Fibroblast of pulmonary artery (primary cell): Measurements from ENCODE around the gene RBKS.
"Not testable (repeated sequence)": the region's sequence is repeated elsewhere in the genome, so short reads cannot be mapped to it uniquely, and the experiment has no call there.

Experiments used
- DNase-seq: peaks from one replicate; pipeline ENCODE4 v3.0.0-alpha.2; 2010; ENCODE audit warnings: low read depth
- H3K4me3 ChIP-seq: replicated peaks from 2 replicates; pipeline ENCODE4 v1.5.1; 2011; ENCODE audit warnings: low read depth, mild to moderate bottlenecking, control low read depth, low read length, moderate library complexity
- CTCF ChIP-seq: IDR thresholded peaks from 2 replicates; pipeline ENCODE4 v1.5.1; 2011; ENCODE audit warnings: mild to moderate bottlenecking, control low read depth, low read length, inconsistent platforms; ENCODE audit errors: missing control alignments

Gene RBKS

GRCh38 chr2:27875089-27875881 is 14.9 kb downstream of the RBKS start:
- no peak for TF ChIP-seq CTCF
- DNase-seq = no peak
- H3K4me3 ChIP-seq = no peak overlapping the region

- H3K4me3 ChIP-seq = no peak overlapping the region
- TF ChIP-seq CTCF = no peak
- DNase-seq = no peak
Measured at GRCh38 chr2:27873091-27873490, 17.1 kb downstream of the RBKS start.

- TF ChIP-seq CTCF = no peak
- no peak for DNase-seq
- no peak overlapping the region for H3K4me3 ChIP-seq
Measured at GRCh38 chr2:27871802-27872201, 18.4 kb downstream of the RBKS start.

DNA sequence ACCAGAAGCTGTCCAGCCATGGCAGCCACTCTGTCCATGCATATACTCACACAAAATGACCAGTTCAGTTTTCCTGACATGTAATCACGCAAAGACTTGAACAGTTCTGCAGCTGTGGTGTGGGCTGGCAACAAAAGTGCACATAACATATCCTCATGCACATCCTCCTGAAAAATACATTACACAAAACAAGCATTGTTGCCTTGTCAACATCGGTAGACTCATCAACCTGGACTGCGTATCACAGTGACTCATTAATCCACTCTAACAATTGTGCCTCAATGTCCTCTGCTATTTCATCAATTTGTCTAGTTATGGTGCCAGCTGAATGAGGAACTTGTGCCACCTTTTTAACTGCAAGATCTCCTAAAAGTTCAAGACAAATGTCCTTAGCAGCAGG is 19.5 kb downstream of the RBKS start:
- DNase-seq = peak; percentile 28
- H3K4me3 ChIP-seq = no peak overlapping the region
- TF ChIP-seq CTCF = no peak

GRCh38 chr2:27869763-27870162 is 20.4 kb downstream of the RBKS start:
- no peak overlapping the region for H3K4me3 ChIP-seq
- DNase-seq = no peak
- TF ChIP-seq CTCF = no peak

- TF ChIP-seq CTCF = no peak
- H3K4me3 ChIP-seq = no peak overlapping the region
- no peak for DNase-seq
Measured at GRCh38 chr2:27866237-27866636, 23.9 kb downstream of the RBKS start.

DNA sequence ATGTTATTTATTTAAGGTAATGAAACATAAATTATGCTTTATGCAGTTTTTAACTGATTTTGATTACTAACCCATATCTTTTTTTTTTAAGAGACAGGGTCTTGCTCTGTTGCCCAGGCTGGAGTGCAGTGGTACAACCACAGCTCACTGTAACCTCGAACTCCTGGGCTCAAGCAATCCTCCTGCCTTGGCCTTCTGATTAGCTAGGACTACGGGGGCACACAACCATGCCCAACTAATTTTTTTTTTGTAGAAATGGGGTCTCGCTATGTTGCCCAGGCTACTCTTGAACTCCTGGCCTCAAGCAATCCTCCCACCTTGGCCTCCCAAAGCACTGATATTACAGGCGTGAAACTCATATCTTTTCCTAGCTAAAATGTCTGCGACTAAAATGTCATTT is 26.2 kb downstream of the RBKS start:
- not testable (repeated sequence) for H3K4me3 ChIP-seq, DNase-seq
